Prostate gland (tissue), 2 donors: ENCODE data around the gene LOXHD1. TPM values are rescaled to one million over a fixed set of nuclear protein-coding genes. Genes with fewer than 3 reads are reported as not detected.

Experiments used
- DNase-seq: peaks from one replicate; pipeline ENCODE4 v3.0.0-alpha.2; 2019; ENCODE audit warnings: low spot score
- H3K27ac ChIP-seq, 2 donors: fragments of 200-600 bp; sonication (generic); 2 replicates each; pipeline ENCODE4 v1.5.1; 2017 to 2019
- H3K27me3 ChIP-seq: fragments of 200-600 bp; sonication (generic); replicated peaks from 2 replicates; pipeline ENCODE4 v1.5.1; 2019; ENCODE audit not compliant: insufficient read depth
- H3K36me3 ChIP-seq, 2 donors: fragments of 200-600 bp; sonication (generic); 1 replicate in 1 of 2; 2 replicates in 1 of 2; pipeline versions ENCODE4 v1.5.1 to v1.8.1; 2017 to 2019
- H3K4me1 ChIP-seq: fragments of 200-600 bp; sonication (generic); replicated peaks from 2 replicates; pipeline ENCODE4 v1.5.1; 2019
- H3K4me3 ChIP-seq, 2 donors: fragments of 200-600 bp; sonication (generic); 2 replicates each; pipeline ENCODE4 v1.5.1; 2017 to 2019
- H3K9me3 ChIP-seq: fragments of 200-600 bp; sonication (generic); 2 replicates; pipeline ENCODE4 v1.5.1; 2017
- CTCF ChIP-seq, 4 experiments: fragments of 200-600 bp in 2 of 4; fragments of 450-650 bp in 2 of 4; sonication (generic) in 2 of 4; IDR thresholded peaks; 1 replicate in 3 of 4; 2 replicates in 1 of 4; pipeline ENCODE4 v1.5.1; 2016 to 2019; ENCODE audit warnings: antibody characterized with exemption in 4 of 4, mild to moderate bottlenecking in 2 of 4, moderate library complexity in 2 of 4
- POLR2A ChIP-seq: fragments of 450-650 bp; IDR thresholded peaks from one replicate; pipeline ENCODE4 v1.6.1; 2016; ENCODE audit warnings: antibody characterized with exemption, mild to moderate bottlenecking
- POLR2AphosphoS5 ChIP-seq: sonication (generic); formaldehyde crosslinking; IDR thresholded peaks from one replicate; pipeline ENCODE4 v1.6.1; 2017; ENCODE audit warnings: antibody characterized with exemption
- WGBS: methylation state at CpG from one replicate; pipeline ENCODE4 v1.1.5; 2018; 5-methylcytosine and 5-hydroxymethylcytosine counted together
- intact Hi-C: fragments of 100-400 bp; cut with DNase I; formaldehyde crosslinking; loops from one replicate; pipeline ENCODE4 v1.14.2; 2022
- total RNA-seq, 2 donors: library from RNA; depleted of rRNA; stranded (reverse); fragments of >200 nt; gene quantifications; one replicate each; pipeline ENCODE4 v1.1.0, GENCODE V29; 2016

Gene LOXHD1
- total RNA-seq, 2 donors from 2014 or later, result 1.4 TPM; not detected in 1

- WGBS, result 89% methylated on average over 10 of the region's 10 CpGs
- intact Hi-C loops, result no loop called here
- Histone ChIP-seq H3K4me1 (no peaks in the 10 kb centered on the region), H3K4me3 (no peak overlapping the region), H3K36me3 (no peaks in the 10 kb centered on the region), H3K27me3 (no peaks in the 10 kb centered on the region), H3K27ac (no peak overlapping the region), H3K9me3 (no peaks in the 10 kb centered on the region)
- no peak for TF ChIP-seq POLR2A
- TF ChIP-seq CTCF (IDR thresholded peaks at IDR 0.05), result no peak
- TF ChIP-seq POLR2AphosphoS5, result no peak
- DNase-seq, result no peak
These were observed 100.3 kb downstream of the LOXHD1 start for GRCh38 chr18:46556590-46557206.

GRCh38 chr18:46555724-46556123, 101.3 kb downstream of the LOXHD1 start:
- H3K9me3 ChIP-seq, result no peaks in the 10 kb centered on the region
- H3K36me3 ChIP-seq, result no peaks in the 10 kb centered on the region
- TF ChIP-seq CTCF (IDR thresholded peaks at IDR 0.05), result no peak
- no peak for TF ChIP-seq POLR2A
- no peak for TF ChIP-seq POLR2AphosphoS5
- no peaks in the 10 kb centered on the region for H3K4me1 ChIP-seq
- no peak for DNase-seq
- no peak overlapping the region for H3K27ac ChIP-seq
- no peaks in the 10 kb centered on the region for H3K27me3 ChIP-seq
- WGBS, result 67% methylated on average over 4 of the region's 4 CpGs
- H3K4me3 ChIP-seq, result no peak overlapping the region
- intact Hi-C loops, result no loop called here

- no peak for DNase-seq
- Histone ChIP-seq H3K36me3 (no peaks in the 10 kb centered on the region), H3K4me1 (no peaks in the 10 kb centered on the region), H3K4me3 (no peak overlapping the region), H3K27ac (no peak overlapping the region), H3K9me3 (no peaks in the 10 kb centered on the region), H3K27me3 (no peaks in the 10 kb centered on the region)
- 37% methylated on average over 2 of the region's 2 CpGs for WGBS
- TF ChIP-seq POLR2A (no peak), POLR2AphosphoS5 (no peak), CTCF (IDR thresholded peaks at IDR 0.05) (no peak)
- intact Hi-C loops, result no loop called here
These were observed 101.8 kb downstream of the LOXHD1 start for GRCh38 chr18:46555213-46555612.

GRCh38 chr18:46554406-46555080, 102.5 kb downstream of the LOXHD1 start:
- TF ChIP-seq POLR2AphosphoS5 (no peak), POLR2A (no peak), CTCF (IDR thresholded peaks at IDR 0.05) (no peak)
- 85% methylated on average over 2 of the region's 2 CpGs for WGBS
- Histone ChIP-seq H3K36me3 (no peaks in the 10 kb centered on the region), H3K4me3 (no peak overlapping the region), H3K9me3 (no peaks in the 10 kb centered on the region), H3K4me1 (no peaks in the 10 kb centered on the region), H3K27ac (no peak overlapping the region), H3K27me3 (no peaks in the 10 kb centered on the region)
- intact Hi-C loops, result no loop called here
- DNase-seq, result no peak

- intact Hi-C loops, result no loop called here
- no peak overlapping the region for H3K4me3 ChIP-seq
- no peak for DNase-seq
- H3K9me3 ChIP-seq, result no peaks in the 10 kb centered on the region
- TF ChIP-seq CTCF (IDR thresholded peaks at IDR 0.05) (no peak), POLR2A (no peak), POLR2AphosphoS5 (no peak)
- no peaks in the 10 kb centered on the region for H3K4me1 ChIP-seq
- H3K36me3 ChIP-seq, result no peaks in the 10 kb centered on the region
- 86% methylated on average over 2 of the region's 2 CpGs for WGBS
- H3K27ac ChIP-seq, result no peak overlapping the region
- H3K27me3 ChIP-seq, result no peaks in the 10 kb centered on the region
These were observed 106.4 kb downstream of the LOXHD1 start for GRCh38 chr18:46550609-46551008.
